Measurements from ENCODE around the gene MED12L. TPM values are rescaled to one million over a fixed set of nuclear protein-coding genes. Genes with fewer than 3 reads are reported as not detected.
"Not testable (repeated sequence)": the region's sequence is repeated elsewhere in the genome, so short reads cannot be mapped to it uniquely, and the experiment has no call there.

Gene MED12L
- total RNA-seq, 1 donor from 2014 or later = 0.48 TPM

- DNase-seq (ENCODE audit: low spot score) = no peak
Observed at GRCh38 chr3:151206201-151206600, 120.7 kb downstream of the MED12L start.

- DNase-seq (ENCODE audit: low spot score) = no peak
Observed at GRCh38 chr3:151209654-151210053, 124.2 kb downstream of the MED12L start.

GRCh38 chr3:151210676-151211381 lies 125.4 kb downstream of the MED12L start:
- no peak for DNase-seq (ENCODE audit: low spot score)

- DNase-seq (ENCODE audit: low spot score) = no peak
Observed at GRCh38 chr3:151213151-151213550, 127.7 kb downstream of the MED12L start.

- DNase-seq (ENCODE audit: low spot score) = no peak
Observed at GRCh38 chr3:151213881-151214280, 128.4 kb downstream of the MED12L start.

GRCh38 chr3:151214459-151214858 lies 129.0 kb downstream of the MED12L start:
- DNase-seq (ENCODE audit: low spot score) = no peak

GRCh38 chr3:151216641-151217607 lies 131.5 kb downstream of the MED12L start:
- no peak for DNase-seq (ENCODE audit: low spot score)

GRCh38 chr3:151218136-151218535 lies 132.7 kb downstream of the MED12L start:
- no peak for DNase-seq (ENCODE audit: low spot score)

GRCh38 chr3:151219056-151219455 lies 133.6 kb downstream of the MED12L start:
- DNase-seq (ENCODE audit: low spot score) = no peak

- no peak for DNase-seq (ENCODE audit: low spot score)
Observed at GRCh38 chr3:151224268-151224866, 138.9 kb downstream of the MED12L start.

- no peak for DNase-seq (ENCODE audit: low spot score)
Observed at GRCh38 chr3:151225040-151225975, 139.8 kb downstream of the MED12L start.

GRCh38 chr3:151226088-151226563 lies 140.7 kb downstream of the MED12L start:
- DNase-seq (ENCODE audit: low spot score) = no peak

GRCh38 chr3:151226825-151227224 lies 141.4 kb downstream of the MED12L start:
- no peak for DNase-seq (ENCODE audit: low spot score)

- no peak for DNase-seq (ENCODE audit: low spot score)
Observed at GRCh38 chr3:151227266-151227806, 141.9 kb downstream of the MED12L start.

- DNase-seq (ENCODE audit: low spot score) = no peak
Observed at GRCh38 chr3:151227807-151228665, 142.6 kb downstream of the MED12L start.

GRCh38 chr3:151228666-151229040 lies 143.2 kb downstream of the MED12L start:
- no peak for DNase-seq (ENCODE audit: low spot score)

- DNase-seq (ENCODE audit: low spot score) = no peak
Observed at GRCh38 chr3:151230646-151231045, 145.2 kb downstream of the MED12L start.

GRCh38 chr3:151232403-151232802 lies 146.9 kb downstream of the MED12L start:
- not testable (repeated sequence) for DNase-seq (ENCODE audit: low spot score)

- no peak for DNase-seq (ENCODE audit: low spot score)
Observed at GRCh38 chr3:151232991-151233390, 147.5 kb downstream of the MED12L start.
